ENCODE results near the gene SRGAP1. TPM values are rescaled to one million over a fixed set of nuclear protein-coding genes. Genes with fewer than 3 reads are reported as not detected.

SRGAP1 gene
- total RNA-seq, 1 donor = 18.1 TPM

GRCh38 chr12:63865448-63865847 is 20.9 kb downstream of the SRGAP1 start:
- no peak overlapping the region for H3K4me3 ChIP-seq (ENCODE audit: low read depth, low read length)
- TF ChIP-seq CTCF (IDR thresholded peaks at IDR 0.05; ENCODE audit: insufficient read depth, low read depth, low read length) = no peak
- no peak for DNase-seq (ENCODE audit: low read depth)

- no peak overlapping the region for H3K4me3 ChIP-seq (ENCODE audit: low read depth, low read length)
- no peak for TF ChIP-seq CTCF (IDR thresholded peaks at IDR 0.05; ENCODE audit: insufficient read depth, low read depth, low read length)
Measured at GRCh38 chr12:63867053-63867452, 22.6 kb downstream of the SRGAP1 start.

GRCh38 chr12:63869656-63870055 is 25.2 kb downstream of the SRGAP1 start:
- DNase-seq (ENCODE audit: low read depth) = peak; percentile 47
- no peak for TF ChIP-seq CTCF (IDR thresholded peaks at IDR 0.05; ENCODE audit: insufficient read depth, low read depth, low read length)
- no peak overlapping the region for H3K4me3 ChIP-seq (ENCODE audit: low read depth, low read length)

More at GRCh38 chr12:63867053-63867452, 22.6 kb downstream of the SRGAP1 start:
- DNase-seq (ENCODE audit: low read depth) = no peak

GRCh38 chr12:63870838-63871237 is 26.3 kb downstream of the SRGAP1 start:
- H3K4me3 ChIP-seq (ENCODE audit: low read depth, low read length) = no peak overlapping the region
- DNase-seq (ENCODE audit: low read depth) = no peak
- TF ChIP-seq CTCF (IDR thresholded peaks at IDR 0.05; ENCODE audit: insufficient read depth, low read depth, low read length) = no peak

GRCh38 chr12:63874897-63875480 is 30.5 kb downstream of the SRGAP1 start:
- no peak for DNase-seq (ENCODE audit: low read depth)
- H3K4me3 ChIP-seq (ENCODE audit: low read depth, low read length) = no peak overlapping the region
- no peak for TF ChIP-seq CTCF (IDR thresholded peaks at IDR 0.05; ENCODE audit: insufficient read depth, low read depth, low read length)

GRCh38 chr12:63875703-63876102 is 31.2 kb downstream of the SRGAP1 start:
- no peak overlapping the region for H3K4me3 ChIP-seq (ENCODE audit: low read depth, low read length)
- TF ChIP-seq CTCF (IDR thresholded peaks at IDR 0.05; ENCODE audit: insufficient read depth, low read depth, low read length) = no peak
- DNase-seq (ENCODE audit: low read depth) = peak; percentile 63

GRCh38 chr12:63876980-63877379 is 32.5 kb downstream of the SRGAP1 start:
- no peak for TF ChIP-seq CTCF (IDR thresholded peaks at IDR 0.05; ENCODE audit: insufficient read depth, low read depth, low read length)
- no peak overlapping the region for H3K4me3 ChIP-seq (ENCODE audit: low read depth, low read length)
- no peak for DNase-seq (ENCODE audit: low read depth)

All from fibroblast of villous mesenchyme (primary cell).